Hepatocyte (in vitro differentiated cells): ENCODE data around the gene SLC6A1. TPM values are rescaled to one million over a fixed set of nuclear protein-coding genes. Genes with fewer than 3 reads are reported as not detected.

Source experiments
- DNase-seq: peaks from one replicate; pipeline ENCODE4 v3.0.0-alpha.2; 2016; ENCODE audit warnings: low spot score
- H2AFZ ChIP-seq: fragments of 200-600 bp; sonication (generic); 2 replicates; pipeline ENCODE4 v1.6.0; 2016; ENCODE audit warnings: antibody characterized with exemption, mild to moderate bottlenecking
- H3K27ac ChIP-seq: fragments of 200-600 bp; sonication (generic); 2 replicates; pipeline ENCODE4 v1.5.1; 2016; ENCODE audit warnings: mild to moderate bottlenecking
- H3K27me3 ChIP-seq: fragments of 200-600 bp; sonication (generic); 2 replicates; pipeline ENCODE4 v1.6.1; 2016
- H3K36me3 ChIP-seq: fragments of 200-600 bp; sonication (generic); replicated peaks from 2 replicates; pipeline ENCODE4 v1.5.1; 2016; ENCODE audit warnings: low read depth; ENCODE audit not compliant: insufficient read depth
- H3K4me1 ChIP-seq: fragments of 200-600 bp; sonication (generic); 2 replicates; pipeline ENCODE4 v1.5.1; 2016; ENCODE audit warnings: mild to moderate bottlenecking, moderate library complexity; ENCODE audit not compliant: insufficient read depth
- H3K4me2 ChIP-seq: fragments of 200-600 bp; sonication (generic); 2 replicates; pipeline ENCODE4 v1.6.0; 2016
- H3K4me3 ChIP-seq: fragments of 200-600 bp; sonication (generic); 2 replicates; pipeline ENCODE4 v1.5.1; 2016; ENCODE audit warnings: mild to moderate bottlenecking
- H3K79me2 ChIP-seq: fragments of 200-600 bp; sonication (generic); 2 replicates; pipeline ENCODE4 v1.6.0; 2017; ENCODE audit warnings: mild to moderate bottlenecking
- H3K9me2 ChIP-seq: fragments of 200-600 bp; sonication (generic); replicated peaks from 2 replicates; pipeline ENCODE4 v1.6.0; 2017; ENCODE audit warnings: mild to moderate bottlenecking; ENCODE audit not compliant: insufficient read depth
- H3K9me3 ChIP-seq: fragments of 200-600 bp; sonication (generic); 2 replicates; pipeline ENCODE4 v1.5.1; 2016; ENCODE audit warnings: low read depth, mild to moderate bottlenecking
- H4K20me1 ChIP-seq: fragments of 200-600 bp; sonication (generic); 2 replicates; pipeline ENCODE4 v1.6.0; 2016; ENCODE audit warnings: mild to moderate bottlenecking; ENCODE audit not compliant: insufficient read depth, poor library complexity, severe bottlenecking
- CTCF ChIP-seq: fragments of 200-600 bp; sonication (generic); IDR thresholded peaks from 2 replicates; pipeline ENCODE4 v1.5.1; 2016; ENCODE audit warnings: antibody characterized with exemption, mild to moderate bottlenecking; ENCODE audit not compliant: poor library complexity
- EZH2 ChIP-seq: fragments of 200-600 bp; sonication (generic); IDR thresholded peaks from 2 replicates; pipeline ENCODE4 v1.6.1; 2016; ENCODE audit warnings: antibody characterized with exemption, mild to moderate bottlenecking, borderline replicate concordance
- EZH2phosphoT487 ChIP-seq: fragments of 200-600 bp; sonication (generic); IDR thresholded peaks from one replicate; pipeline ENCODE4 v1.6.1; 2018; ENCODE audit warnings: antibody characterized with exemption, mild to moderate bottlenecking, low read depth, moderate library complexity; ENCODE audit not compliant: unreplicated experiment, severe bottlenecking
- WGBS: methylation state at CpG from one replicate; pipeline ENCODE4 v1.1.6; 2016; ENCODE audit warnings: low lambda C conversion rate; ENCODE audit errors: missing lambda C conversion rate; 5-methylcytosine and 5-hydroxymethylcytosine counted together
- polyA plus RNA-seq: library from polyadenylated mRNA; unstranded; fragments of >200 nt; fragmentation: Nextera tagmentation; extraction: Ambion mirVana; gene quantifications from 2 replicates; pipeline ENCODE4 v1.2.1, GENCODE V29; 2016
- total RNA-seq: library from RNA; depleted of rRNA; stranded (reverse); fragments of >200 nt; gene quantifications from 2 replicates; pipeline ENCODE4 v1.2.3, GENCODE V29; 2014

Gene SLC6A1
- total and polyA plus RNA-seq, 2 experiments from 2014 or later = 3.6 to 5.7 TPM

- peaks cover 39% of the 10 kb centered on the region for H3K27me3 ChIP-seq
- no peak overlapping the region for H3K27ac ChIP-seq
- H3K4me3 ChIP-seq = no peak overlapping the region
- TF ChIP-seq EZH2phosphoT487 (no peak), EZH2 (no peak), CTCF (no peak)
- H4K20me1 ChIP-seq = no peaks in the 10 kb centered on the region
- no peak overlapping the region for H3K4me2 ChIP-seq
- no peaks in the 10 kb centered on the region for H3K9me2 ChIP-seq
- H3K4me1 ChIP-seq = no peaks in the 10 kb centered on the region
- no peak for DNase-seq
- H3K36me3 ChIP-seq = no peaks in the 10 kb centered on the region
- WGBS = 84% methylated on average over 5 of the region's 5 CpGs
- H2AFZ ChIP-seq = no peak overlapping the region
- no peaks in the 10 kb centered on the region for H3K9me3 ChIP-seq
- H3K79me2 ChIP-seq = no peaks in the 10 kb centered on the region
These were observed 22.1 kb upstream of the SLC6A1 start for GRCh38 chr3:10970306-10970960.

GRCh38 chr3:10972072-10972782 is 20.3 kb upstream of the SLC6A1 start:
- DNase-seq = no peak

GRCh38 chr3:10973046-10973595 is 19.4 kb upstream of the SLC6A1 start:
- 79% methylated on average over 13 of the region's 13 CpGs for WGBS
- Histone ChIP-seq H3K4me3 (no peak overlapping the region), H3K36me3 (no peaks in the 10 kb centered on the region), H3K79me2 (no peaks in the 10 kb centered on the region), H3K4me2 (no peak overlapping the region), H3K27ac (no peak overlapping the region), H2AFZ (no peak overlapping the region), H3K4me1 (no peaks in the 10 kb centered on the region), H3K9me3 (no peaks in the 10 kb centered on the region), H3K27me3 (peaks cover 27% of the 10 kb centered on the region), H3K9me2 (no peaks in the 10 kb centered on the region), H4K20me1 (no peaks in the 10 kb centered on the region)
- DNase-seq = no peak
- TF ChIP-seq EZH2 (no peak), CTCF (no peak), EZH2phosphoT487 (no peak)

More at GRCh38 chr3:10972072-10972782, 20.3 kb upstream of the SLC6A1 start:
- Histone ChIP-seq H3K4me1 (no peaks in the 10 kb centered on the region), H3K79me2 (no peaks in the 10 kb centered on the region), H3K4me3 (no peak overlapping the region), H4K20me1 (no peaks in the 10 kb centered on the region), H3K4me2 (no peak overlapping the region), H3K36me3 (no peaks in the 10 kb centered on the region), H3K27me3 (peaks cover 32% of the 10 kb centered on the region), H3K27ac (no peak overlapping the region), H2AFZ (no peak overlapping the region), H3K9me3 (no peaks in the 10 kb centered on the region), H3K9me2 (no peaks in the 10 kb centered on the region)
- TF ChIP-seq CTCF (no peak), EZH2 (no peak), EZH2phosphoT487 (no peak)
- WGBS = 53% methylated on average over 10 of the region's 10 CpGs
